Measurements from ENCODE around the gene IFI27. TPM values are rescaled to one million over a fixed set of nuclear protein-coding genes. Genes with fewer than 3 reads are reported as not detected.

IFI27 gene
- total RNA-seq, 2 donors from 2014 or later = 88.4 to 529 TPM

GRCh38 chr14:94143239-94143638 lies 32.7 kb downstream of the IFI27 start:
- Histone ChIP-seq H3K4me3 (no peak overlapping the region), H3K36me3 (no peaks in the 10 kb centered on the region), H3K27me3 (replicated peaks; ENCODE audit: insufficient read depth) (no peaks in the 10 kb centered on the region), H3K9me3 (no peaks in the 10 kb centered on the region), H3K27ac (no peak overlapping the region), H3K4me1 (replicated peaks) (no peaks in the 10 kb centered on the region)
- TF ChIP-seq POLR2AphosphoS5 (IDR thresholded peaks at IDR 0.05) (no peak), CTCF (IDR thresholded peaks at IDR 0.05) (no peak), POLR2A (IDR thresholded peaks at IDR 0.05) (no peak)
- DNase-seq (ENCODE audit: low spot score) = no peak
- whole genome bisulfite sequencing = 73% methylated on average over 3 of the region's 3 CpGs
- intact Hi-C loops (cut with DNase I) = no loop called here

GRCh38 chr14:94143711-94144110 lies 33.2 kb downstream of the IFI27 start:
- TF ChIP-seq POLR2AphosphoS5 (IDR thresholded peaks at IDR 0.05) (no peak), POLR2A (IDR thresholded peaks at IDR 0.05) (no peak), CTCF (IDR thresholded peaks at IDR 0.05) (no peak)
- Histone ChIP-seq H3K27ac (no peak overlapping the region), H3K4me3 (no peak overlapping the region), H3K27me3 (replicated peaks; ENCODE audit: insufficient read depth) (no peaks in the 10 kb centered on the region), H3K9me3 (no peaks in the 10 kb centered on the region), H3K4me1 (replicated peaks) (no peaks in the 10 kb centered on the region), H3K36me3 (no peaks in the 10 kb centered on the region)
- DNase-seq (ENCODE audit: low spot score) = no peak
- WGBS = 95% methylated on average over 4 of the region's 4 CpGs
- intact Hi-C loops (cut with DNase I) = no loop called here

- intact Hi-C loops (cut with DNase I) = no loop called here
- no peaks in the 10 kb centered on the region for H3K36me3 ChIP-seq
- no peaks in the 10 kb centered on the region for H3K27me3 ChIP-seq (replicated peaks; ENCODE audit: insufficient read depth)
- TF ChIP-seq CTCF (IDR thresholded peaks at IDR 0.05) (no peak), POLR2AphosphoS5 (IDR thresholded peaks at IDR 0.05) (no peak), POLR2A (IDR thresholded peaks at IDR 0.05) (no peak)
- no peaks in the 10 kb centered on the region for H3K9me3 ChIP-seq
- 75% methylated on average over 1 of the region's 1 CpG for WGBS
- H3K4me3 ChIP-seq = no peak overlapping the region
- no peak overlapping the region for H3K27ac ChIP-seq
- H3K4me1 ChIP-seq (replicated peaks) = no peaks in the 10 kb centered on the region
- no peak for DNase-seq (ENCODE audit: low spot score)
Measured at GRCh38 chr14:94144765-94145164, 34.2 kb downstream of the IFI27 start.

- intact Hi-C loops (cut with DNase I) = no loop called here
- no peak overlapping the region for H3K27ac ChIP-seq
- H3K27me3 ChIP-seq (replicated peaks; ENCODE audit: insufficient read depth) = no peaks in the 10 kb centered on the region
- no peaks in the 10 kb centered on the region for H3K36me3 ChIP-seq
- DNase-seq (ENCODE audit: low spot score) = no peak
- no peaks in the 10 kb centered on the region for H3K4me1 ChIP-seq (replicated peaks)
- no peak for TF ChIP-seq CTCF (IDR thresholded peaks at IDR 0.05)
- no peak for TF ChIP-seq POLR2A (IDR thresholded peaks at IDR 0.05)
- no peak for TF ChIP-seq POLR2AphosphoS5 (IDR thresholded peaks at IDR 0.05)
- H3K4me3 ChIP-seq = no peak overlapping the region
- no peaks in the 10 kb centered on the region for H3K9me3 ChIP-seq
- WGBS = 71% methylated on average over 6 of the region's 6 CpGs
Measured at GRCh38 chr14:94145902-94146527, 35.5 kb downstream of the IFI27 start.

- Histone ChIP-seq H3K4me1 (replicated peaks) (no peaks in the 10 kb centered on the region), H3K27ac (no peak overlapping the region), H3K4me3 (no peak overlapping the region), H3K27me3 (replicated peaks; ENCODE audit: insufficient read depth) (no peaks in the 10 kb centered on the region), H3K36me3 (no peaks in the 10 kb centered on the region), H3K9me3 (no peaks in the 10 kb centered on the region)
- WGBS = 77% methylated on average over 1 of the region's 1 CpG
- intact Hi-C loops (cut with DNase I) = no loop called here
- TF ChIP-seq POLR2A (IDR thresholded peaks at IDR 0.05) (no peak), CTCF (IDR thresholded peaks at IDR 0.05) (no peak), POLR2AphosphoS5 (IDR thresholded peaks at IDR 0.05) (no peak)
- DNase-seq (ENCODE audit: low spot score) = no peak
Measured at GRCh38 chr14:94152676-94153075, 42.1 kb downstream of the IFI27 start.

All from prostate gland (tissue), 2 donors.